Activated CD8-positive, alpha-beta memory T cell treated with anti-CD3 and anti-CD28 coated beads, Interleukin-2, amount 10 ng/mL, durations not matched to agents 7 days and 5 days (primary cell): Measurements from ENCODE around the gene KCNJ16. TPM values are rescaled to one million over a fixed set of nuclear protein-coding genes. Genes with fewer than 3 reads are reported as not detected.

Source experiments
- ATAC-seq: fragments of 150-1000 bp; cut with Tn5 transposase; one replicate; pipeline ENCODE4 v1.10.0; 2021; ENCODE audit warnings: moderate library complexity
- CTCF ChIA-PET: fragments of 350-600 bp; sonication (Branson Sonifier 250); formaldehyde crosslinking; loops from one replicate; lab custom pipeline; 2021; ENCODE audit warnings: antibody characterized with exemption; lab: Charles Lee
- DNase-seq: peaks from one replicate; pipeline ENCODE4 v3.0.0-alpha.2; 2020
- H3K27ac Mint-ChIP-seq: one replicate; pipeline ENCODE4 v1.8.0; 2021; ENCODE audit warnings: mild to moderate bottlenecking, mixed read lengths
- H3K27me3 Mint-ChIP-seq: one replicate; pipeline ENCODE4 v1.8.0; 2021; ENCODE audit warnings: mixed read lengths
- H3K36me3 Mint-ChIP-seq: one replicate; pipeline ENCODE4 v1.8.0; 2021; ENCODE audit warnings: mild to moderate bottlenecking, mixed read lengths
- H3K4me1 Mint-ChIP-seq: one replicate; pipeline ENCODE4 v1.8.0; 2021; ENCODE audit warnings: mixed read lengths
- H3K4me3 Mint-ChIP-seq: one replicate; pipeline ENCODE4 v1.8.0; 2021; ENCODE audit warnings: mild to moderate bottlenecking, moderate library complexity, mixed read lengths
- H3K9me3 Mint-ChIP-seq: one replicate; pipeline ENCODE4 v1.8.0; 2022; ENCODE audit warnings: low read depth, mixed read lengths
- total RNA-seq, 2 experiments: library from RNA; stranded (reverse); gene quantifications; one replicate each; pipeline ENCODE4 v1.2.3, GENCODE V29; 2021

The KCNJ16 gene
- total RNA-seq, 2 experiments from 2014 or later, result not detected

DNA sequence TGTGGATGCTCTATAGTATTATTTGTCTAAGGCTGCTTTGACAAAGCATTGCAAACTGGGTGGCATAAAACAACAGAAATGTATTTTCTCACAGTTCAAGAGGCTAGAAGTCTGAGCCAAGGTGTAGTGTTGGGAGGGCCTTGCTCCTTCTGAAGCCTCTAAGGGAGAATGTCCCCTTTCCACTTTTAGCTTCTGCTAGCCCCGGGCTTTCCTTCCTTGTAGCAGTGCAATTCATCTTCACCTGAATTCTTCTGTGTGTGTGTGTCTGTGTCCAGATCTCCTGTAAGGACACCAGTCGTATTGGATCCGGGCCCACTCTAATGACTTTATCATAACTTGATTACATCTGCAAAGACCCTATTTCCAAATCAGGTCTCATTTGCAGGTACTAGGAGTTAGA, 18.1 kb downstream of the KCNJ16 start:
- ATAC-seq (no peak), DNase-seq (no peak)
- no peaks in the 10 kb centered on the region for H3K9me3 Mint-ChIP-seq
- H3K4me3 Mint-ChIP-seq, result no peak overlapping the region
- CTCF ChIA-PET, result no interaction called here
- H3K27me3 Mint-ChIP-seq, result no peaks in the 10 kb centered on the region
- H3K4me1 Mint-ChIP-seq, result peaks cover 7% of the 10 kb centered on the region
- no peak overlapping the region for H3K27ac Mint-ChIP-seq
- H3K36me3 Mint-ChIP-seq, result no peaks in the 10 kb centered on the region

DNA sequence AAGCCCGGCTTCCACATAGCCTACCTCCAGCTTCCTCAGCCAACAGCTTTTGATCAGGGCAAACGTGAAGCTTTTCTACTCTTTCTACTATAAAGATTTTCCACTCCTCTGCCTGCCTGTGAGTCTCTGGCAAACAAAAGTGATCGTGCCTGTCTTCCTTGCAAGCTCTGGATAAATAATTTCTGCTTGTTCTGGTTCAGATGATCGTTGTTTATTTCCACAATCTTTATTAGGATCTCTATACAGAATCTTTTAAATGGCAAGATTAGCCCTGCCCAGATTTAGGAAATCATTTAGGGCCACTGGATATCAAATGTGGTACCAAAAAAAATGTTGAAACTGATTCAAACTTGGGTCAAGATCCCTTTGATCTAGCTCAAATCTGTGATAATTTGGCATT, 20.4 kb downstream of the KCNJ16 start:
- Mint-ChIP-seq H3K27ac (no peak overlapping the region), H3K36me3 (no peaks in the 10 kb centered on the region)

GRCh38 chr17:70096861-70097260, 21.8 kb downstream of the KCNJ16 start:
- CTCF ChIA-PET, result no interaction called here
- Mint-ChIP-seq H3K9me3 (no peaks in the 10 kb centered on the region), H3K4me3 (no peak overlapping the region), H3K27ac (no peak overlapping the region), H3K27me3 (peaks cover 6% of the 10 kb centered on the region), H3K4me1 (no peaks in the 10 kb centered on the region), H3K36me3 (no peaks in the 10 kb centered on the region)
- ATAC-seq, result no peak
- DNase-seq, result no peak

More for the DNA sequence above, 20.4 kb downstream of the KCNJ16 start:
- Mint-ChIP-seq H3K4me1 (peaks cover 7% of the 10 kb centered on the region), H3K4me3 (no peak overlapping the region), H3K27me3 (peaks cover 6% of the 10 kb centered on the region), H3K9me3 (no peaks in the 10 kb centered on the region)
- ATAC-seq, result no peak
- CTCF ChIA-PET, result no interaction called here
- DNase-seq, result no peak

DNA sequence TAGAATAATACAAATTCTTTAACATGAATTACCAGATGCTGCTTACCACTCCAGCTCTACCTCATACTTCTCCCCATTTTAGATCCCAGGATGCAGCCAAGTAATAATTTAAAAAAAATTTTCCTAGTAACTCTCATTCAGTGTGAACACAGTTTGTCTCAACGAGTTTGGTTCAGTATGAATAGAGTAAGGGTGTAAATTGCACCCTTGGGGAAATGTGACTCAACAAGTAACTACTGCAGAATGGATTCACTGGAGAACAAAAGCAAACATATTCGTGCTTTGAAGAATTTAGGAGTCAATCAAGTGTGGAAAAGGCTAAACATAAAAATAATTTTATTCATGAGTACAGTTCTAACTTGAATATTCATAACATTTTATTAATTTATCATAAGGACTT, 23.0 kb downstream of the KCNJ16 start:
- CTCF ChIA-PET, result no interaction called here
- no peak overlapping the region for H3K27ac Mint-ChIP-seq
- no peaks in the 10 kb centered on the region for H3K4me1 Mint-ChIP-seq
- no peaks in the 10 kb centered on the region for H3K9me3 Mint-ChIP-seq
- no peaks in the 10 kb centered on the region for H3K36me3 Mint-ChIP-seq
- DNase-seq (no peak), ATAC-seq (no peak)
- H3K27me3 Mint-ChIP-seq, result peaks cover 6% of the 10 kb centered on the region
- H3K4me3 Mint-ChIP-seq, result no peak overlapping the region

GRCh38 chr17:70099294-70099693, 24.3 kb downstream of the KCNJ16 start:
- peaks cover 6% of the 10 kb centered on the region for H3K27me3 Mint-ChIP-seq
- no peaks in the 10 kb centered on the region for H3K4me1 Mint-ChIP-seq
- no peak for ATAC-seq
- H3K4me3 Mint-ChIP-seq, result no peak overlapping the region
- no peak overlapping the region for H3K27ac Mint-ChIP-seq
- H3K9me3 Mint-ChIP-seq, result no peaks in the 10 kb centered on the region
- no peak for DNase-seq
- CTCF ChIA-PET, result no interaction called here
- H3K36me3 Mint-ChIP-seq, result no peaks in the 10 kb centered on the region

DNA sequence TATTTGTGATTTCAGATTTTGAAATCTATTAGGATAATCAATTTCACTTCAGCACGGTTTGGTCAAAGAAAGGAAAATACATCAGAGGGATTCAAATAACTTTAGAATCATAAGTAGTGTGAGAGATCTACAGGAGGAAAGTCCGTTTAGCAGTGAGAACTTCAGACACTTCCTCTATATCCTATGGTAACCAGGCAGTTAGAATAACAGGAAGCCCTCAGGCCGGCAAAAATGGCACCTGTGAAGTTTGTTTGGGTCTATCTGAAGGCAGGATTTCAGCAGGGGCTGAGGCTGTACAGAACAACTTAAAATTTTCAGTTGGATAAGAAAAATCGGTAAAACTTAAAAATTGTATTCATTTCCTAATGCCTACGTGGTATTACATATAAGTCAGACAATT, 24.9 kb downstream of the KCNJ16 start:
- no peaks in the 10 kb centered on the region for H3K36me3 Mint-ChIP-seq
- H3K9me3 Mint-ChIP-seq, result no peaks in the 10 kb centered on the region
- H3K27ac Mint-ChIP-seq, result no peak overlapping the region
- H3K4me1 Mint-ChIP-seq, result no peaks in the 10 kb centered on the region
- ATAC-seq (no peak), DNase-seq (no peak)
- H3K27me3 Mint-ChIP-seq, result peaks cover 6% of the 10 kb centered on the region
- CTCF ChIA-PET, result no interaction called here
- H3K4me3 Mint-ChIP-seq, result no peak overlapping the region

GRCh38 chr17:70100983-70101382, 26.0 kb downstream of the KCNJ16 start:
- Mint-ChIP-seq H3K27me3 (peaks cover 6% of the 10 kb centered on the region), H3K27ac (no peak overlapping the region), H3K9me3 (no peaks in the 10 kb centered on the region), H3K4me1 (no peaks in the 10 kb centered on the region), H3K36me3 (no peaks in the 10 kb centered on the region), H3K4me3 (no peak overlapping the region)
- ATAC-seq (no peak), DNase-seq (no peak)
- CTCF ChIA-PET, result no interaction called here

- H3K36me3 Mint-ChIP-seq, result no peaks in the 10 kb centered on the region
- no peak overlapping the region for H3K27ac Mint-ChIP-seq
- DNase-seq (no peak), ATAC-seq (no peak)
- H3K27me3 Mint-ChIP-seq, result peaks cover 6% of the 10 kb centered on the region
- CTCF ChIA-PET, result no interaction called here
- H3K4me3 Mint-ChIP-seq, result no peak overlapping the region
- H3K9me3 Mint-ChIP-seq, result no peaks in the 10 kb centered on the region
- H3K4me1 Mint-ChIP-seq, result no peaks in the 10 kb centered on the region
Measured at GRCh38 chr17:70102531-70102930, 27.5 kb downstream of the KCNJ16 start.

GRCh38 chr17:70104791-70105523, 29.9 kb downstream of the KCNJ16 start:
- CTCF ChIA-PET, result no interaction called here
- DNase-seq (no peak), ATAC-seq (no peak)
- H3K4me3 Mint-ChIP-seq, result no peak overlapping the region
- H3K27me3 Mint-ChIP-seq, result no peaks in the 10 kb centered on the region
- H3K36me3 Mint-ChIP-seq, result no peaks in the 10 kb centered on the region
- no peaks in the 10 kb centered on the region for H3K9me3 Mint-ChIP-seq
- H3K4me1 Mint-ChIP-seq, result no peaks in the 10 kb centered on the region
- no peak overlapping the region for H3K27ac Mint-ChIP-seq

- Mint-ChIP-seq H3K27me3 (no peaks in the 10 kb centered on the region), H3K36me3 (no peaks in the 10 kb centered on the region), H3K9me3 (no peaks in the 10 kb centered on the region), H3K4me1 (no peaks in the 10 kb centered on the region), H3K27ac (no peak overlapping the region), H3K4me3 (no peak overlapping the region)
- CTCF ChIA-PET, result no interaction called here
- DNase-seq (no peak), ATAC-seq (no peak)
Measured at GRCh38 chr17:70105641-70106040, 30.6 kb downstream of the KCNJ16 start.

- CTCF ChIA-PET, result no interaction called here
- no peaks in the 10 kb centered on the region for H3K36me3 Mint-ChIP-seq
- no peak overlapping the region for H3K27ac Mint-ChIP-seq
- H3K4me3 Mint-ChIP-seq, result no peak overlapping the region
- ATAC-seq (no peak), DNase-seq (no peak)
- H3K9me3 Mint-ChIP-seq, result no peaks in the 10 kb centered on the region
- H3K27me3 Mint-ChIP-seq, result no peaks in the 10 kb centered on the region
- no peaks in the 10 kb centered on the region for H3K4me1 Mint-ChIP-seq
Measured at GRCh38 chr17:70106551-70106950, 31.5 kb downstream of the KCNJ16 start.

DNA sequence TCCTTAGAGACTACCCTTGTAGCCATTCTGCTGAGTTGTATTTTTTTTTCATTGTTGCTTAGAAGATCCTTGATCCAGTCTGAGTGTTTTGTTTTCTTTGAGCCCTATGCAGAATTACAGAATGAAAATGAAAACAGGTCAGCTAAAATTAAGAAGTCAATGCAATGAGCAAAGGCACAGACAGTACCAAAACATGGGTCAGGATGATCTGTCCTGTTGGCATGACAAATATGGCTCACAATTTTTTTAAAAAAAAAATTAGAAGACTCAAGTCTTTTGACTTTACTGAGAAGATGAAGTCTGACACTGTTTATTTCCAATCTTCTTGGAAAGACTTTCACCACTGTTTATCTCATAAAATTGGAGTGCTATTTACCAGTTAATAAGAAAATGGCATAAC, 32.4 kb downstream of the KCNJ16 start:
- H3K27me3 Mint-ChIP-seq, result no peaks in the 10 kb centered on the region
- no peak overlapping the region for H3K4me3 Mint-ChIP-seq
- no peak for DNase-seq
- no peaks in the 10 kb centered on the region for H3K4me1 Mint-ChIP-seq
- H3K9me3 Mint-ChIP-seq, result no peaks in the 10 kb centered on the region
- CTCF ChIA-PET, result no interaction called here
- H3K27ac Mint-ChIP-seq, result no peak overlapping the region
- H3K36me3 Mint-ChIP-seq, result no peaks in the 10 kb centered on the region
- ATAC-seq, result no peak

DNA sequence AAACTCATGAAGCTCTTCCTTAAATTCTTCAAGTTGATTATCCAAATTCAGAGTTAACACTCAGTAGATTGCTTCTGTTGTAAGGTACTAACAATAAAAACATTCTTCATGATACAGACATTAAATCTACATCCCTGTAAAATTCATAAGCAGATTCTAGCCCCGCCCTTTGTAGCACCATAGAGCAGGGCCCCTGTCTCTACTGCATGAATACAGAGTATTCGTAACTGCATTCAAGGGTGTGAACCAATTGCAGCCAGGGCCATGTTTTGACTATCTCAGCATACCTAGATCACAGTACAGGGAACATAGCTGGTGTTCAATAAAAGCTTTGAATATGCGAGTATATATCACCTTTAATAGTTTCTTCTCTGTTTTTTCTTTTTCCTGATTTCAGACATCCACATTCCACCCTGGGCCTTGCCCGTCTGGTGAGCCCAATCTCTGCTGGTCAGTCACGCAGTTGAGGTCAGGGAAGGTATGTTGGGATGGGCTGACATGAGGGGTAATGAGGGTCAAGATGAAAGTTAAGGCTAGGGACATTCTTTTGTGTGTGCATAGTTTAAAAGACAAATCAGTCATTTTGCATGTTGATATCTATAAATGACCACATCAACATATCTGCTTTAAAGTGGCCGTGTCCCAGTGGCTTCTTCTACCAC, 33.0 kb downstream of the KCNJ16 start:
- Mint-ChIP-seq H3K4me3 (no peak overlapping the region), H3K9me3 (no peaks in the 10 kb centered on the region), H3K36me3 (no peaks in the 10 kb centered on the region), H3K27me3 (no peaks in the 10 kb centered on the region), H3K4me1 (no peaks in the 10 kb centered on the region), H3K27ac (no peak overlapping the region)
- DNase-seq (no peak), ATAC-seq (no peak)
- CTCF ChIA-PET, result no interaction called here

DNA sequence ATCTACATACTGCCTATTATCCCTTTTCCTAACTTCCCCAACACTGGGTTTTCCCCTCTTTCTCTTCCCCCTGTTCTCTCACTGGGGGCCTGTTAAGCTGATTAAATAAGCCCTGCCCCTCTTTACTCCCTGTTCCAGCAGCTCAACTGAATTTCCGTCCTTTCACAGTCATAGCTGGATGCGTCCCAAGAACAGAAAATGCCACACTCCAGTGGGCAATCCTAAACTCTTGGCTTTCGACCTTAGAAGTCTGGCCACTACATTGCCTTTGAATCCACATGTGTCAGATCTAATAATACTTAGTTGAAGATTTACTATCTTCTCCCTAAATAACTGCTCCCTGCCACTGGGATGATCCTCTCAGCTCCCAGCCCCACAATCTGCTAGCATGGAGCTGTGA, 34.5 kb downstream of the KCNJ16 start:
- CTCF ChIA-PET, result no interaction called here
- H3K9me3 Mint-ChIP-seq, result no peaks in the 10 kb centered on the region
- no peak for DNase-seq
- no peak overlapping the region for H3K4me3 Mint-ChIP-seq
- no peaks in the 10 kb centered on the region for H3K36me3 Mint-ChIP-seq
- no peaks in the 10 kb centered on the region for H3K27me3 Mint-ChIP-seq
- no peak overlapping the region for H3K27ac Mint-ChIP-seq
- H3K4me1 Mint-ChIP-seq, result no peaks in the 10 kb centered on the region
- no peak for ATAC-seq
